ENCODE data around the gene MLKL.
"Not testable (repeated sequence)": the region's sequence is repeated elsewhere in the genome, so short reads cannot be mapped to it uniquely, and the experiment has no call there.

Gene MLKL

DNA sequence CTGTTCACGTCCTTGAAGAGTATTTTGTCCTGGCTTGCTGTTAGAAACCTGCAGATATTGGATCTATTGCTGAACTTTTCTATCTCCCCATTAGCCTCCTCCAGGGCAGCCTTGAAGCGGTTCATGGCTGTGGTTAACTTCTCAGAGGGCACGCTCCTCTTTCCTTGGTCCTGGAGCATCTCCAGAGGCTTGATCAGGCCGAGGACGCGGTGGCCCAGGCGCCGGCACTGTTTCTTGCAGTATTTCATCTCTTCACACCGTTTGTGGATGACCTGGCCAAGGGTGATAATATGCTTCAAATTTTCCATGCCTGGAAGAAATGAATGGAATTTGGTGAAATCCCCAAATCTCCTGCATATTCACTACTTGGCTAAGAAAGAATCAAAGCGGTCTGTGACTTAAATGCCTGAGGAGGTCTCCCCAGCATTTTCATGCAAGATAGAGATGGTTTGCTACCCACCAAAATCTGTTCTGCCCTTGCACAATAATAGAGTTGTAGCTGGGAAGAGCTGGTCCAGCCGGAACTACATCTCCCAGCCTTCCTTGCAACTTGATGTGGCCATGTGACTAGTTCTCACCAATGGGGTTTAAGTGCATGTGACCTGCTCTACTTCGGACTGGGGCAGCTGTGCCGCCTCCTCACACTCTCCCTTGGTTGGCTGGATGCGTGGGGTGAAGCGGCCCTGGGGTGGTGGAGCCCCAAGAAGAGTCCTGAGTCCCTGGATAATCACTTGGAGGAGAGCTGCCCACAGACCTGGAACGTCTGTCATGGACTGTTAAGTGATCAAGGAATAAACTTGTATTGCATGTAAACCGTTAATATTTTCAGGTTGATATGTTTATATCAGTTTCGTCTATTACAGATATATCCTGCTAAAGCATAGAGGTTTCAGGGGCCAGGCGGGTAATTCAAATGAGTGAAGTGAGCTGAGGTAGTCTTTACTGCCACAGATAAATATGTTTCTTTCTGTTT lies 4.9 kb downstream of the MLKL start:
- DNase-seq: peak; percentile 61

DNA sequence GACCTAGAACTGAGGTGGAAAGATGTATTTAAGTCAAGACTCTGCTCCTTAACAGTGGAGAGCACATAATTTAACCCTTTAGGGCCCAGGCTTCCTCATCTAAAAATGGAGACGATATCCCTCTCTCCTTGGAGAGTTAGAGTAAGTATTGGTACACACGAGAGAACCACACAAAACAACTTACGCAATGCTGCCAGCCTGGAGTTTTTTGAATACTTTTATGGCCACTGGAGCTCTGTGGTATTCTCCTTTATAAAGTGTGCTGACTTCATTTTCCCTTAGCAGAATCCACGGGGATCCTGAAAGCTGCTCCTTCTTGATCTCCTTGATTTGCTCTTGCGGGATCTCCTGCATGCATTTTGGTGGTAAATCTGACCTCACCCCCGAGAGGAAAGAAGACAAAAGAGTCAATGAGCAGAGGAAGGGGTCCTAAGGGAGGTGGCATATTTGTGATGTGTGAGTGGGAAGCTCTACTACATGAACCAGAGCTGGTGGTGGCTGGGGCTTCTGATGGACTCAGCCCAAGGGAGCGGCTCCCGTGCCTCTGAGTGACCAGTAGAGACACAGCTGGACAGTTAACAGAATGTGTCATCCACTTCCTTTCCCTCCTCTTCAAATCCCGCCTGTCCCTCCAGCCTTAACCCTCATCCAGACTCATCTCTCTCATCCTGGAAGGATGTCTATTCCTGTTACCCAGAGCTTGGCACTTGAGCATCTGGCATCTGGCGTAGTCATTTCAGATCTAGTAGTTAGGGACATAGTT lies 9.4 kb downstream of the MLKL start:
- no peak for DNase-seq

DNA sequence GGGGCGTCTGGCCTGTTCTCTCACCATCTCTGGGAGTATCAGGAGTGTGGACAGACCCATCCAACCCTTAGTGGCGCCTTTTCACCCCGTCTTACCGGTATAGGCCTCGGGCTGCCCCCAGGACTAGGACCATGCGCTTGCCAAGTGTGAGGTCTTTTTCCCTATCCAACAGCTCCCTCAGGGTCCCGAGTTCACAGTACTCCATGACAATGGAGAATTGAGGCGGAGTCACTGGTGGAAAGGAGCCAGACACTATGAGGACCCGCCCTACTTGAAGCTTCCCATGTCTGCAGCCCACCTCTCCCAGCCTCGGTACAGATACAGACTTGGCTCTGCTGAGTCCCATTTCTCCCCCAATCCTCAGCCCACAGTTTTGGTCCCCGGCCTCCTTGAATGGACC lies 18.1 kb downstream of the MLKL start:
- no peak for DNase-seq

DNA sequence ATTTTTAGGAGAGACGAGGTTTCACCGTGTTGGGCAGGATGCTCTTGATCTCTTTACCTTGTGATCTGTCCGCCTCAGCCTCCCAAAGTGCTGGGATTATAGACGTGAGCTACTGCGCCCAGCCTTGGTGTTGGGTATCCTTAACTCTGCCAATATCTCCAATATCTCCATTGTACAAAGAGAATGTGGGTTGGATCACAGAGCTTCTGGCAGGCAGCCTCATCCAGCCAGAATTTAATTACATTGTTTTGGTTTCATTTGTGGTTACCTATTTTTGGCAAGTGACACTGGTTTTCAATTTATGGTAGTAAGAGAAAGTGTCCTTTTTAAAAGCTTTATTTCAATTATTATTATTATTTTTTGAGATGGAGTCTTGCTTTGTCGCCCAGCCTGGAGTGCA lies 20.0 kb downstream of the MLKL start:
- no peak for DNase-seq

DNA sequence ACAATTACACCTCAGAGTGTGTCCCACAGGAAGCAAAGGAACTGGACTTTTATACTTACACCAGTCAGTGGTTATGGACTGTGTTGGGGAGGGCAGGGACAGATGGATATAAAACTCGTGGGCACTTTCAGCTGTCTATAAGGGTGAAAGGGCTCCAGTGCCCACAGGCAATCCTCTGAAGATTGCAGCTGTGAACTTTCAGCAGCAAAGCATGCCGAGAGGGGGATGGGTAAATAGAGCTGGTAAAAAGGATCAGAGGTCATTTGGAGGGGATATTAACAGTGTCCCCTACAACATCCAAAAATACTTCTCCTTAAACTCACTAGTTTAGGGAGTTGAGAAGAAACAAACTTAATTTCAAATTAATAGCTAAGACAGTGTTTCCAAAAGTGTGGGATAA lies 20.7 kb downstream of the MLKL start:
- DNase-seq: no peak

DNA sequence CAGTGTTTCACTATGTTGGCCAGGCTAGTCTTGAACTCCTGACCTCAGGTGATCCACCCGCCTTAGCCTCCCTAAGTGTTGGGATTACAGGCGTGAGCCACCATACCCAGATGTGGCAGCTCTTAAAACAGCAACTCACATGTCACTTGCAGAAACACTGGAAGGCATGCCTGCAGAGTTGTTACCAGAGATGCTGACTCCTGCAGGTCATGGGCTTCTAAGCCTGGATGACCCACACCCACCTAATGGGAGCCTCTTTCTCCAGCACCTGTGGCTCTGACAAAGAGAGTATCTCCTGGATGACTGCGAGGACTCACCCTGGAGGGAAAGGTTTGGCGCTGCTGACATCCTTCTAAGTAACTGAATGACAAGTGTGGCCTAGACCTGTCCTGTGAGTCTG lies 22.8 kb downstream of the MLKL start:
- DNase-seq: no peak

DNA sequence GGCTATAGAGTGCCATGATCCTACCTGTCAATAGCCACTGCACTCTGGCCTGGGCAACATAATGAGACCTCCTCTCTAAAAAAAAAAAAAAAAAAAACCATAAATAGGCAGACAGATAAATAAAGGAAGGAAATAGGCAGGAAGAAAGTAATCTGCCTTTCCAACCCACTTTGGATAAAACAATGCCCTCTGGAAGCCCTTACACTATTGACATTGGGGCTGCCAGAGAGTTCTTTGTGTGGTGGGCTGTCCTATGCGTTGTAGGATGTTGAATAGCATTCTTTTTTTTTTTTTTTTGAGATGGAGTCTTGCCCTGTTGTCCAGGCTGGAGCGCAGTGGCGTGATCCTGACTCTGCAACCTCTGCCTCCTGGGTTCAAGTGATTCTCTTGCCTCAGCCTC lies 26.8 kb downstream of the MLKL start:
- DNase-seq: no peak

DNA sequence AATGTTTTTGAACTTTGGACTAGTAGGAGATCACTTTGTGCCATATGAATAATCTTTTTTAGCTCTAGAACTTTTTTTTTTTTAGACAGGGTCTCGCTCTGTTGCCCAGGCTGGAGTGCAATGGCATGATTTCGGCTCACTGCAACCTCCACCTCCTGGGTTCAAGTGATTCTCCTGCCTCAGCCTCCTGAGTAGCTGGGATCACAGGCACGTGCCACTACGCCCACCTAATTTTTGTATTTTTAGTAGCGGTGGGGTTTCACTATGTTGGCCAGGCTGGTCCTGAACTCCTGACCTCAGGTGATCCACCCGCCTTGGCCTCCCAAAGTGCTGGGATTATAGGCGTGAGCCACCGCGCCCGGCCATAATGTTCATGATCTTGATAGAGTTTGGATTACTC lies 31.8 kb downstream of the MLKL start:
- DNase-seq: not testable (repeated sequence)

DNA sequence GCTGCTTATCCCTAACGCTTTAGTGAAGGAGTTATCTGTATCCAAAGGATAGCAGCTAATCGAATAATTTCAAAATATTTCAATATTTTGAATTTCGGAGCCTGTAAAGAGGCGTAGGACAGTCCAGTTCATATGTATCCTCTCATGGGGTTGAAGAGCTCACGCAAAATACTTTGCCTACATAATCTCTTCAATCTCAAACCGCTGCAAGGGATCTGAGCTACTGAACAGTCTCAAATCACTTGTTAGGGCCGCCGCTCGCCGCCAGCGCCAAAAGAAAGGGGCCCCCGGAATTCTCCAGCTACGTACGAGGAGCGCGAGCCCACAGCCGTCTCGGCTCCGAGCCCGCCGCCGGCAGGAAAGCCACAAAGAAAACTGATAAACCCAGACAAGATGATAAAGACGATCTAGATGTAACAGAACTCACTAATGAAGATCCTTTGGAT lies 33.4 kb downstream of the MLKL start:
- DNase-seq: no peak

DNA sequence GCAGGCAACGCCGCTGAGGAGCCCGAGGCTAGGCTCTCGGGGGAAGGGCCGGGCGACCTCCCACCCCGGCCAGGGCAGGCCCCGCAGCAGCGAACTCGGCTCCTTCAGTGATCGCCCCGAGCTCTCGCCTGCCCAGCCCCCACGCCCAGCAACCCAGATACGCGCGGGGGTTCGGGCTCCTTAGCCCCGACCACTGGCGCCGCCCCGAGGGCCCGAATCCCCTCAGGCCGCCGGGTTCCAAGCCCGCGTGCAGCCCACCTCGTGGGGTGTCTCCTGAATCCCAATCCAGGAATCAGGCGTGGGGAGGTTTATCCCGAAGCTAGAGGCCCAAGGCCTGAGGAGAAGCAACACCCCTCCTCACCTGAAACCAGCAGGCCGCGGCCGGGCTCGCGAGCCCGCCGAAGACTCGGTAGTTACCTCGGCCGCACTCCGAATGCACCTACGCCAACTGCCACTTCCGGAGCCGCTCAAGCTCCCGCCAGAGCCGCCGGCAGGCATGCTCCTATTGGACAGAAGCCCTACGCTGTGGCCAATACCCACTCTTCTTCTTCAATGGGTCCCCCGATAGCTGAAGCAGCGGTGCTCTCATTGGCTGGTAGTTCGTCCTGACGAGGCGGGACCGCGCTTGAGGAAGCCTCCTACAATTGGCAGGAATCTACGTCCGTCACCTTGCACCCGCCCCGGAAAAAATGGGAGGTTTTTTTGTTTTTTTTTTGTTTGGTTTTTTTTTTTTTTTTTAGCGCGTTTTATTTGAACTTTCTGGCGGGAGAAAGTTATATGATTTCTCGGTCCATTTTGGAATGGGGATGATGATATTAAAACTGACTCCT lies 34.0 kb downstream of the MLKL start, which contains the start of gene RFWD3:
RFWD3 (minus strand) TSS at position 453 of the 830 bp plus-strand sequence. CDS start 5,428 bp downstream, outside the sequence.
- DNase-seq: peak; percentile 98

DNA sequence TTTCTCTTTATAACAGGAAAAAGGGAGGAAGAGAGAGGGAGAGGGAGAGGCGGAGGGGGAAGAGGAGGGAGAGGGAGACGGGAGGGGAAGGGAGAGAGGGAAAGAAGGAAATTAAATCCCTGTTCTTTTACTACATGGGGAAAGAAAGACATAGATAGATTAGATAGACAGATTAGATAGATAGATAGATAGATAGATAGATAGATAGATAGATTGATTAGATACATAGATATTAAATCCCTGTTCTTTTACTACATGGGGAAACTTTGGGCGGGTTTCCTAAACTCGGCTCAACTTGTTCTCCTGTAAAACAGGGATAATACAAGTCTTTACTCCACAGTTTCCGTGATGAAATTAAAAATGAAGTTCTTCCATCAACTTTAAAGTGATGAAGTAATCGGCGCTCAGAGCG lies 34.6 kb downstream of the MLKL start:
- no peak for DNase-seq

DNA sequence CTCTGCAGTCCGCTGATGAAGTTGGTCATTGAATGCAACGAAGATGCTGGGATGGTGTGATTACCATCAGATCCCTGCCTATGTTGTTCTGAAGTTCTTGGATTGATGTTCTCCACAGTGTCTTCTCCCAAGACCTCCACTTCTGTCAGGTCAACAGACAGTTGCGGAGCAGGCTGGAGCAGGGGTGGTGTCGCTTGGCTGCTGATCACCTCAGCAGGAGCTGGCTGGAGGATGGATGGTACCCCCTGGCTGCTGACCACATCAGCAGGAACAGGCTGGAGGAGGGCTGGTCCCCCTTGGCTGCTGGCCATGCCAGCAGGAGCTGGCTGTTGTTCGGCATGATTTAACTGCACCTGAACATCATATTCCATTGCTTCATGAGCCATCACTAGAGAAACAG lies 39.6 kb downstream of the MLKL start:
- no peak for DNase-seq

DNA sequence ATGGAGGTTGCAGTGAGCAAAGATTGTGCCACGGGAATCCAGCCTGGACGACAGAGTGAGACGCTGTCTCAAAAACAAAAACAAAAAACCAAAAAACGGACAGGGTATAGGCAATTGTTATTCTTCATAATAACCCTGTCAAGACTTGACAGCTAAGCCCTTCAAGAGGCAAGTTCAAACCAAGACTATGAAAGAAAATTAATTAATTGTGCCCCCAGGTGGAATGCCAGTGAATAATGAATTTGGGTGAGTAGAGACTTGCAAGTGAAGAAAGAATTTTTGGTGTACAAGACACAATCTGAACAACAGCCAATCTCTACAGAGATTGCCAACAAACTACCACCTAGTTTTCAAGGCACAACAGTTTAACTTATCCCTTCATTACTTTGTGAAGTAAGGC lies 40.3 kb downstream of the MLKL start:
- no peak for DNase-seq

DNA sequence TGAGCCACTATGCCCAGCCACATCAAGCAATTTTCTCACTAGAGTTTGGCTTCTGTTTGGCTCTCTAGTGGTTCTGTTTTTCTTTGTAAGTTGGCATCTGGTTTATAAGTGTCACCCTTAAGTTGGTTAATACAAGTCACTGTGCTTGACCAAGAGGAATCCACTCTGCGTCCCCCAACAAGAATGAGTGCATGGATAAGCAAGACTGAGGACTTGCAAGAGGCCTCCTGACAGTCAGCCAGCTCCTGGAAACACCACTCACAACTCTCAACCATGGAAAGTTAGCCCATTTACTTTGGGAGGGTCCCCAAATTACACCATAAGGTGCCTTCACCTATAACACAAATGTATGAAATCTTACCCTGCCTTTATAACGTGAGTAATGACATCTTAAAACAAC lies 41.6 kb downstream of the MLKL start:
- no peak for DNase-seq

DNA sequence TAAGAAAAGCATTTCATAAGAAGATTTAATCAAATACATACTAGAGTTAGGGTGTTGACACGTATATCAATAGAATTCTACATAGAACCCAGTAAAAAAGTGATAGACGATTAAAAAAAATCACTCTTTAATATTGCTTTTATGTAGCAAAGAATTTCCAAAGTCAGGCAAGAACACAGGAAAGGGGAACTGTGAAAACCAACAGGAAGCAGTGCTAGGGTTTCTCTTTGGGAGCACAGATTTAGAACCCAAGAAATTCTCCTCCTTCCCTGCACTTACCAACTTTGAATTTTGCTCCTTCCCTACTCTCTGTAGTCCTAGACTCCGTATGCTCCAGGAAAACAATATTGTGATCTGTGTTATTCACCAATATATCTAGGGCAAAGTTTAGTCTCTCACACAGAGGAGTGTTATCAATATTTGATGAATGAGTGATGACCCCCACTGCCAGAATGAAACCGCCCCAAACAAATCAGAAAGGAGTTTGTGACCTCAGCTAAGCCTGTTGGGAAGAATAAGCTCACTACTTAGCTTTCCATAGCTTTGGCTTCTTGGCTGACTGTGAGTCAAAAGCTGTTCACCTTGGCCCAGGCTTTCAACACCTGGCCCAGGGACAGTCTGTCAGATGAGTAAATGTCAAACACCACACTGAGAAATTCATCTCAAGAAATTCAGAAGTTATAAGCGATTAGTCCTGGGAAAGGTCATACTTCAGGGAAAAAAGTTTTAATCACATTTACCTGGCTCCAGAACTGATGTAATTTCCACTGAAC lies 42.6 kb downstream of the MLKL start:
- DNase-seq: no peak

DNA sequence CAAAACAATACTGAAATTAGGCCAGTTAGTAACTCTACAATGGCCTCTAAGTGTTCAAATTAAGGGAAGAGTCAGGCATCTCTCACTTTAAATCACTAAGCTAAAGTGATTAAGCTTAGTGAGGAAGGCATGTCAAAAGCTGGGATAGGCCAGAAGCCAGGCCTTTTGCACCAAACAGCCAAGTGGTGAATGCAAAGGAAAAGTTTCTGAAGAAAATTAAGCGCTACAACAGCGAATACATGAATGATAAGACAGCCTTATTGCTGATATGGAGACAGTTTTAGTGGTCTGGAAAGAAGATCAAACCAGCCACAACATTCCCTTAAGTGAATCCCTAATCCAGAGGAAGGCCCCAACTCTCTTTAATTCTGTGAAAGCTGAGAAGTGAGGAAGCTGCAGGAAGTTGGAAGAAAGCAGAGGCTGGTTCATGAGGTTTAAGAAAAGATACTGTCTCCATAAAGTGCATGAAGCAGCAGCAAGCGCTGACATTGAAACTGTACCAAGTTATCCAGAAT lies 46.1 kb downstream of the MLKL start:
- DNase-seq: no peak

DNA sequence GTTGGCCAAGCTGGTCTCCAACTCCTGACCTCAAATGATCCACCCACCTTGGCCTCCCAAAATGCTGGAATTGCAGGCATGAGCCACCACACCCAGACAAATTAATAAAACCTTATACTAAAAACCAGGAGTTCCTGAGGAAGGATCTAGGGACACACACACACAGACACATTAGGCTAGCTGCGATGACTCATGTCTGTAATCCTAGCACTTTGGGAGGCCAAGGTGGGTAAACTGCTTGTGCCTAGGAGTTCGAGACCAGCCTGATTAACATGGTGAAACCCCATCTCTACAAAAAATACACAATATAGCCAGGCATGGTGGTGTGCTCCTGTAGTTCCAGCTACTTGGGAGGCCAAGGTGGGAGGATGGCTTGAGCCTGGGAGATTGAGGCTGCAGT lies 47.8 kb downstream of the MLKL start:
- DNase-seq: not testable (repeated sequence)

DNA sequence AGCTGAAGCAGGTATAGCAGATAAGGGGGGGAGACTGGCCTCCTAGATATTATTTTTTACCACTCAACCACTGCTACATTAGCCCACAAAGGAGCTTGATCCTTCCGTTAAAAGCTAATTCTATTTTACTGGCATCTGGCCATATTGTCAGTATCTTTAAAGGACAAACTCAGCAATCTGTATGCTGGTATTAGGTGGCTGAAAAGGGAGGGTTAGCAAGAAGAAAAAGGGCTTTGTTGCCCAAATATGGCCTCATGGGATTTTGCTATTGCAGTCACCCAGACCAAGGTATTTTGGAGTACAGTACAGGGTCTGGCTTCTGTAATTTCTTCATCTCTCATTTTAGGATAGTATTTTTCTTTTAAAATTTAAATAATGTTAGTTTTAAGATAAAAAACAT lies 48.4 kb downstream of the MLKL start:
- no peak for DNase-seq

DNA sequence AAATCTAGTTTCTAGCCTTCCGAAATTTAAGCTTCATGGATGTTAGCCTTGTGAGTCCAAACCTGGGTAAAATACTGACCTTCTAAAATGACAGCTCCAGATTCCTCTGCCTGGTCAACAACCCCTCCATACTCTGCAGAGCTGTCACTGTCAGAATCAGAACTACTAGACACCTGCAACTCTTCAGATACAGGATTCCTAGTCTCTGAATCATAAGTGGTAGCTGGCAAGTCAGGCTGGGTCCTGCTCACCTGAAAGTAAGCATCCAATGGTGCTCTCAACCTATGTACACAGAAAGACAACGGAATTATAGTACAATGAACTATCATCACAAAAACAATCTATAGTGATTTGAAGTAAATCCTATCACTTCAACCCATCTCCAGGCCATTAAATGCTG lies 48.8 kb downstream of the MLKL start:
- no peak for DNase-seq

DNA sequence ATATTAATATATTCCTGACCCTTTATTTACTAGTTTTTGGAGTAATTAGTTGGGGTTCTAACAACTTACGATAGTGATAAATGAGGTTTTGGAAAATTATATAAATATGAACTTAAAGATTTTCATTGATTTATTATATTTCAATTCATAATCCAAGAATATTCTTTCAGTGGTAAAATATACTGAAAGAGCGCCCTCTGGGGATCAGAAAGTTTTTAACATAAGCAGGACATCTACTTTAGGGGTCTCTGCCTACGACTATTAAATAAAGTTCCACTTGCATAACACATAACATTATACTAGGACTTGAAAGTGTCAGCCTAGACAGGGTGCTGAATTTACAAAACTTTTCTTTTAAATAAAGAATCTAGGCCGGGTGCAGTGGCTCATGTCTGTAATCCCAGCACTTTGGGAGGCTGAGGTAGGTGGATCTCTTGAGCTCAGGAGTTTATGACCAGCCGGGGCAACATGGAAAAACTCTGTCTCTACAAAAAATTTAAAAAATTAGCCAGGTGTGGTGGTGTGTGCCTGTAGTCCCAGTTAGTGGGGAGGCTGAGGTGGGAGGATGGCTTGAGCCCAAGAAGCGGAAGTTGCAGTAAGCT lies 49.6 kb downstream of the MLKL start:
- DNase-seq: no peak

DNA sequence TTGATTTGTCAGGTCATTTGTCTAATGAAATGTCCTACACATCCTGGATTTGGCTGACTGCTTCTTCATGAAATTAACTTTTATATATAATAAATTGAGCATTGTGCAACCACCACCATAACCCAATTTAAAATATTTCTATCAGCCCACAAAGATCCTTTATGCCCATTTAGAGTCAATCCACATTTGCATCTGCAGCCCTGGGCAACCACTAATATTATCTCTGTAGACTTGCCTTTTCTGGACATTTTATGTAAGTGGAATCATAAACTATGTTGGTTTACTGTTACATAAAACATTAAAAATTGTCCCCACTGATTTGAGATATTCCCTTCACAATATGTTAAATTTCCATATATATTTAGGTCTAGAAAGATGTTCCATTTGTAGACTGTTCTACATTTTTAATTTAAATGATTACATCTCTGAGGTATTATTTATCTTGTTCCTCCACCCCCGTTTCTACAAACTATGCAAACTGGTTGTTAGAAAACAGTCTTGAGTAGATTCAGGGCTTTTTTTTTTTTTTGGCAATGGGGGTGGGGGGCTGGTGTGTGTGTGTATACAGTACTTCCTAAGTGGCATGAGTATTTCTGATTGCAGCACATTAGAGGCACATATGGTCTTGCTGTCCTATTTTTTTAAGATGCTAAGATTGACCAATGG lies 50.7 kb downstream of the MLKL start:
- no peak for DNase-seq
